ENCODE measurements around the gene LCE1E.

LCE1E gene

DNA sequence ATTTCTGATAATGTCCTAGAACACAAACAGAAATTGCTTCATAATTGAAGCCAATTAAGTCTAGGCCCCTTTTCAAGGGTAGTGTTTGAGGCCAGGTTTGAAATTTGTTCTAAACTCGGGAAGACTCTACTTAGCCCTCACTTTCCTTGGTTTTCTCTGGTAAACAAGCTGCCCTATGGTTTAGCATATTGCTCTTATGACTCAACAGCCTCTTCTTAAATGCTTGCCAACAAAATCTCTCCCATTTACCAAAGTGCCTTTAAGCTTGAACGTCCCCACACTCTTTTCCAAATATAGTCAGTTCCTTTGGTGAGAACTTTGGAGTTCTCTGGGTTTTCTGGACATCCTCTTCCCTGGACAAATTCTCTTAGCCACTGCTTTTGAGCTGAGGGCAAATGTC, 50.8 kb downstream of the LCE1E start:
- Histone ChIP-seq H3K4me3 (ENCODE audit: extremely low read depth, insufficient read depth, low read length, poor library complexity, severe bottlenecking) (no peak overlapping the region), H3K4me1 (ENCODE audit: control insufficient read depth, insufficient read depth, low read length, poor library complexity, severe bottlenecking) (no peaks in the 10 kb centered on the region), H3K36me3 (ENCODE audit: control insufficient read depth, insufficient read depth, low read length) (no peaks in the 10 kb centered on the region), H3K27ac (ENCODE audit: low read depth, low read length, severe bottlenecking) (no peak overlapping the region), H3K9me3 (ENCODE audit: control insufficient read depth, low read length) (peaks cover 19% of the 10 kb centered on the region)
- 17 to 33% methylated on average over 1 to 2 of the region's 2 CpGs for WGBS, 2 experiments (ENCODE audit: insufficient coverage in 2 of 2)
